PC-3 (cell line): ENCODE results near the gene ALX4.

Experiments used
- EZH2 ChIP-seq: fragments of 300-600 bp; sonication (generic); IDR thresholded peaks from one replicate; pipeline ENCODE4 v1.6.1; 2017; ENCODE audit warnings: antibody characterized with exemption, mild to moderate bottlenecking, low read length; ENCODE audit not compliant: unreplicated experiment
- EZH2phosphoT487 ChIP-seq: fragments of 300-600 bp; sonication (generic); IDR thresholded peaks from 2 replicates; pipeline ENCODE4 v1.6.1; 2018; ENCODE audit warnings: mild to moderate bottlenecking, antibody characterized with exemption, low read length, borderline replicate concordance
- TF ChIP-seq, protein P1 (sequence below): fragments of 300-600 bp; sonication (generic); conservative IDR thresholded peaks from 2 replicates; pipeline ENCODE4 v1.5.1; 2017; ENCODE audit warnings: antibody characterized with exemption, low read depth, mild to moderate bottlenecking, low read length

DNA sequence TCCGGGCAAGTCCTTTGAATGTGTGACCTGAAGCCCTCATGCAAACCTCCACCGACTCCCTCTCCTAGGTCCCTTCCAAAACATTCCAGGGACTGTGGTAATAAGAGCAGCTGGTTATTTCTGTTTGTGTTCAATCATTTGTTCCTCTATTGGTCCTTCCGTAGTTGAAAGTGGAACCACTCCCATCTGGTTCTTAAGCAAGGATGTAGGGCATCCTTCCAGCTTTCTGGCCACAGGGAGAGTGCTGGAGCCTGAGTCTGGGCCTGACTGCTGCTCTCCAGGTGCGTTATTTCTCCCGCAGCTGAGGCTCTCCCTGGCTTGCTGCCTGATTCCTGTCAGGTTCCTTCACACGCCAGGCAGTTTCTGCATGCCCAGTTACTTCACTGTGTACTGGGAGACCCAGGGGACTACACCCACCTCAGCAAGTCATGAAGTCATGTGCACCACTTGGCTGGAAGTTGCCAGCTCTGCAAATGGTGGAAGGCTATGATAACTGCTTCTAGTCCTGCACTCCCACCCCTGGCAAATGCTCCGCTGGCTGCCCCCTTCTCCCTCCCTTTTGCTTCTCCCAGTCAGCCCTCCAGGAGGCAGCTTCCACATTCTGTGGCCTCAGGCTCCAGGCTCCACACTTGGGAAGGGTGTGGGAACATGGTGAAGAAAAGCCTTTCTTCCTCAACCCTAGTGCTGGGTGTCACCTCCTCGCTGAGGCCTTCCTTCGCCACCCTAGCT is 4.0 kb upstream of the ALX4 start:
- TF ChIP-seq, protein P1, sequence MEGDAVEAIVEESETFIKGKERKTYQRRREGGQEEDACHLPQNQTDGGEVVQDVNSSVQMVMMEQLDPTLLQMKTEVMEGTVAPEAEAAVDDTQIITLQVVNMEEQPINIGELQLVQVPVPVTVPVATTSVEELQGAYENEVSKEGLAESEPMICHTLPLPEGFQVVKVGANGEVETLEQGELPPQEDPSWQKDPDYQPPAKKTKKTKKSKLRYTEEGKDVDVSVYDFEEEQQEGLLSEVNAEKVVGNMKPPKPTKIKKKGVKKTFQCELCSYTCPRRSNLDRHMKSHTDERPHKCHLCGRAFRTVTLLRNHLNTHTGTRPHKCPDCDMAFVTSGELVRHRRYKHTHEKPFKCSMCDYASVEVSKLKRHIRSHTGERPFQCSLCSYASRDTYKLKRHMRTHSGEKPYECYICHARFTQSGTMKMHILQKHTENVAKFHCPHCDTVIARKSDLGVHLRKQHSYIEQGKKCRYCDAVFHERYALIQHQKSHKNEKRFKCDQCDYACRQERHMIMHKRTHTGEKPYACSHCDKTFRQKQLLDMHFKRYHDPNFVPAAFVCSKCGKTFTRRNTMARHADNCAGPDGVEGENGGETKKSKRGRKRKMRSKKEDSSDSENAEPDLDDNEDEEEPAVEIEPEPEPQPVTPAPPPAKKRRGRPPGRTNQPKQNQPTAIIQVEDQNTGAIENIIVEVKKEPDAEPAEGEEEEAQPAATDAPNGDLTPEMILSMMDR: no peak
- TF ChIP-seq EZH2 (no peak), EZH2phosphoT487 (no peak)
